Spleen (tissue), 7 donors: ENCODE results near the gene CDK13.

ENCODE experiments used
- CTCF ChIP-seq, 11 experiments: fragments of 200-600 bp in 7 of 11; fragments of 450-650 bp in 4 of 11; sonication (generic) in 4 of 11; IDR thresholded peaks in 8 of 11; conservative IDR thresholded peaks in 3 of 11; 1 replicate in 7 of 11; 2 replicates in 4 of 11; pipeline versions ENCODE4 v1.4.0 to v1.8.0; 2016 to 2021; ENCODE audit warnings: antibody characterized with exemption in 11 of 11, inconsistent platforms in 4 of 11, mild to moderate bottlenecking in 1 of 11
- POLR2A ChIP-seq, 3 donors: fragments of 450-650 bp; IDR thresholded peaks; one replicate each; pipeline ENCODE4 v1.5.1; 2017; ENCODE audit warnings: antibody characterized with exemption in 3 of 3, mild to moderate bottlenecking in 1 of 3
- donor health status: DM: no; HTN: no; CAD: no; lungs with moderate emphysema.
- donor health status: DM: no; HTN: no; CAD: no.
- donor health status: DM: no; HTN: no; CAD: no.

- no peak for TF ChIP-seq POLR2A (IDR thresholded peaks at IDR 0.05)
- no peak for TF ChIP-seq CTCF (IDR thresholded peaks at IDR 0.05 in 8 of 11, conservative IDR thresholded peaks at IDR 0.05 in 3 of 11)
Observed at GRCh38 chr7:40003597-40003996, 53.5 kb downstream of the CDK13 start.
